Activated T-cell treated with anti-CD3 and anti-CD28 coated beads for 4 hours (primary cell): ENCODE results near the gene DAPL1.

Experiments used
- DNase-seq: peaks from one replicate; pipeline ENCODE4 v3.0.0-alpha.2; 2020

Gene DAPL1

GRCh38 chr2:158778243-158778642 is 16.9 kb upstream of the DAPL1 start:
- DNase-seq, result no peak

DNA sequence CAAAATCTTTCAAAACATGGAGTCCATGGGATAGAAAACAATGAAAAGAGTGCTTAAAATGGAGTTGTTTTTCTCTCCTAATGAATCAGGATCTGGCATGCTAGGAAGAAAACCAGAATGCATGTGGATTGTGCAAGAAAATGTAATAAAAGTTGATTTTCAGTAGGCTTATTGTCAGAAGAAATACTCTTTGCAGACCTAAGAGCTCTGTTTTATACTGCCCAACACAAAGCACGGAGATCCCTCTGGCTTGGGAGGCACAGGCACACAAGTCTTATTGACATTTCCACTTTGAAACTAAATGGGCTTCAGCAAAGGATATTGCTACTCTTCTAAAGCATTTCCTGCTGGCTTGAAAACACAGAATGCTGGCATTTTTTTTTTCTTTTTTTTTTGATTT is 15.5 kb upstream of the DAPL1 start:
- no peak for DNase-seq

GRCh38 chr2:158781353-158781961 is 13.7 kb upstream of the DAPL1 start:
- DNase-seq, result no peak

DNA sequence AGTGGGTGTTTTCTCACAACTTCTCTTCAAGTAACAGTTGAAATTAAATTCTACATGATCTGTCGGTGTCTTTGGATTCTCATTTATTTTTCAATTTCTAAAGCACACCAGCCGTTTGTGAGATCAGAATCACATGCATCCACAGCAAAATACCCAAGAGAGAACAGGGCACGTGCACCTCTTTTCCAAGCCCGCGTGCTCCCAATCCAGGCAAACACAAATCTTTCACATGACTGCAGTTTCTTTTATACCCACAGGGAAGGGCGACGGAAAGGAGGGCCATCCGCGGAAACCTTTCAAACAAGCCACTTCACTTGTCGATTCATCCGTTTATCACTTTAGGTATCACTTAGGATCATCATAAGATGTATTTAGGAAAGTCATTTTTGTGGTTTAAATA is 13.0 kb upstream of the DAPL1 start:
- DNase-seq, result no peak

DNA sequence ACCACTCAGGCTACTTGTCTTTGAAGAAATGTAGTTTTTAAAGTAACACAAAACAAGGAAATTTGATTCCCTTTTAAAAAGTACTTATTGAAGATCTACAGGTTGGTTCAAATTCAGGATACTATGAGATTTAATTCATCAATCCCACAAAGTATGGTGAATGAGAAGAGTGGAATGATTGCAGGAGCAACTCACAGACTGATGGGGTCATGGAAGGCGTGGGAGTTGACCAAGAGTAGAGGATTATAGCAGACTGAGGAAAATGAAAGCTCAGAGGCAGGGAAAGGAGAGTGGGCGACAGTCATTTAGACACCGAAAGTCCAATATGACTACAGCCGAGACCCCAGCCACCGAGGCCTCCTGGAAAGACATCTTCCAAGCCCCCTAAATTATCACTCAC is 12.5 kb upstream of the DAPL1 start:
- no peak for DNase-seq

DNA sequence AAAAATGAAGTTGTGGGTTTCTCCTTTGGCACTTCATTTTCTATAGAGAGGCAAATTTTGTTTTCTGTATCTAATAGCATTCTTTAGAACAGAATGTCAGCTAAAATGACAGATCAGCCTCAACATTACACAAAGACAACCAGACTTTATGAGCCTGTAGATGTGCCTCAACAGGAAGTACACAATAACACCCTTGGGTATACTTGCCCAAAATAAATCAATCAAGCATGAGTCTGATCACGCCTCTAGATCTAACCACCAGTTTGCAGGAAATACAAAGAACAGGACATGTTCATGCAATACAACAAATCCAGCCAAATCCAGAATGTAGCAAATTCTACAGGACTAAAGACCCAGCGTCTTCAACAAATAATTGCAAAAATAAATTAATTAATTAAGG is 11.2 kb upstream of the DAPL1 start:
- no peak for DNase-seq

- no peak for DNase-seq
Observed at GRCh38 chr2:158786897-158787296, 8.2 kb upstream of the DAPL1 start.

DNA sequence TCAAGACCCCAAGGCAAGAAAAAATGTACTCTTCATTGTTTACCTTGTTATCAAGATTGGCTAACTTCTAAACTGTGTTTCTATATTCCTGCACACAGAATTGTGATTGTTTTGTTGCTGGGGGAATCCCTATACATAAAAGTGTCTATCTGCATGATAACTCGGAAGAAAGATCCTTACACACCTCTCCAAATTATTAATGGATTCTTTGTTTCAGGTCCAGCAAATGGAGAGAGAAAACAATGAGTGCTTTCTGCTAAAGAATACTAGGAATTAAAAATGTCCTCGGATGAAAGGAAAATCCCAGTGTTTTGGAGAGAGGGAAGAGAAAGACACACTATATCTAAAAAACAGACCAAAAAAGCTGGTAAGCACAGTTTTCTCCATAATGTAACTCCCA is 6.2 kb upstream of the DAPL1 start:
- DNase-seq, result no peak

DNA sequence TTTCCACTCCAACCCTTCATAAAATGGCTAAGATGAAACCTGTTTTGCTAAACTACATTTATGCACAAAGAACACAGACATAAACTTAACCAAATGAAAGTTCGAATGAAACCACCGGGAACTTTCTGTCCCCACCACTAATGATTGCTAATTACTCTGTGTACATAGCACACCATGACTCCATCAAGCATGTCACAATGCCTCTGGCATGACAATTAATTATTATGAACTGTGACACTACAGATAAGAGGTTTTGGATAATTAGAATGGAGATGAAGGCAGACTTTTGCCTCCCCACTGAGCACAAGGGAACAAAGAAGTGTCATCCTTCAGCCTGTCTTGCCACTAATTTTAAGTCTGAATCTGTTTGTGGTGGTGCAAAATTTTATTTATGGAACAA is 1.5 kb downstream of the DAPL1 start:
- no peak for DNase-seq

GRCh38 chr2:158797963-158798700 is 3.0 kb downstream of the DAPL1 start:
- no peak for DNase-seq

DNA sequence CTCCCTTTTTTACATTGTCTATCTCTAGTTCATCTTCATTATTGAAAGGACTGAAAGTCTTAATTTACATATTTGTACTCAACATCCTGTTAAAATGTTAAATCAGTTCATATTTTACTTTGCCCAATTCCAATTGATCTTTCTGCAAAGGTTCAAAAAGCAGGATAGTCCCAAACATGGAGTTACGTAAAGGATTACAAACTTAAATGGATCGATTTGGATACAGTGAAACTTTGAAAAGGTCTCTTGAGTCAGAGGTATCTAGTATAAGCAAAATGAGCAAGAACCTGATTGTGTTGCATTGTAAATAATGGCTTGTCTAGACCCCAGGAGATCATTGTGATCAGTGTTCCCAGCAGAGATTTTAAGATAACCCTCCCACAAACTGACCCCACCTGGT is 4.1 kb downstream of the DAPL1 start:
- DNase-seq, result no peak

DNA sequence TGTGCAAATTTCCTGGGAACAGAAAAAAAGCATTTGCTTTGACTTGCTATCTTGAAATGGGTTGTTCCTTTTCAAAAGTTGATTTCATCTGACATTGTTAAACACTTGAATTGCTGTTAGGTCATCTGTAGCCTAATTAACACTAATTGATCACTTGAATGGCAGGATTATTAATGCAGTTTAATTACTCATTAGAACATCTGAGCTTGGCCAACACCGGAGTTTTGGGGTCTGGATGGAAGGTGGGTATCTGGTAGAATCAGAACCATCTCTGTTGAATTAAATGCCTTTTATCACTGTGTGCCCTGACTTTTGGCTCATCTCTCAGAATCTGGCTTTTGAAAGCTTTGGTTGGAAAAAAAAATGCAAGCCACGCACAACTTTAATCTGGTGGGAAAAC is 8.4 kb downstream of the DAPL1 start:
- no peak for DNase-seq

GRCh38 chr2:158805255-158805654 is 10.1 kb downstream of the DAPL1 start:
- no peak for DNase-seq

GRCh38 chr2:158805936-158806335 is 10.8 kb downstream of the DAPL1 start:
- DNase-seq, result no peak

DNA sequence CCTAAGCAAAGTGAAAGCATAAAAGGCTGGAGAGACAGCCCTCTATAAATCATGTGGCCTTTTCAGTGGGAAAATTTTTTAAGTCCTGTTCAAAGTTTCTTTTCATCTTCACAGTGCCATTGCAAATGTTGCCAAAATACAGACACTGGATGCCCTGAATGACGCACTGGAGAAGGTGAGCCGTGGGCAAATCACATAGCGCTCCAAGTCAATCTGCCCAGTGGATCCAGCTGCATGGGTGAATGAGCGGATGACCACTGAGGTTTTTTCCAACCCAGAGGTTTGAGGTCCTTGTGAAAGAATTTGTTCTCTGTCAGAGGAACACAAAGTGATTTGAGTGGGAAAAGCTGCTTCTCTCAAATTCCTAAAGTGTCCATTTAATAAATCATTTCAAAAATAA is 11.8 kb downstream of the DAPL1 start:
- DNase-seq, result no peak

GRCh38 chr2:158808426-158808825 is 13.3 kb downstream of the DAPL1 start:
- no peak for DNase-seq

DNA sequence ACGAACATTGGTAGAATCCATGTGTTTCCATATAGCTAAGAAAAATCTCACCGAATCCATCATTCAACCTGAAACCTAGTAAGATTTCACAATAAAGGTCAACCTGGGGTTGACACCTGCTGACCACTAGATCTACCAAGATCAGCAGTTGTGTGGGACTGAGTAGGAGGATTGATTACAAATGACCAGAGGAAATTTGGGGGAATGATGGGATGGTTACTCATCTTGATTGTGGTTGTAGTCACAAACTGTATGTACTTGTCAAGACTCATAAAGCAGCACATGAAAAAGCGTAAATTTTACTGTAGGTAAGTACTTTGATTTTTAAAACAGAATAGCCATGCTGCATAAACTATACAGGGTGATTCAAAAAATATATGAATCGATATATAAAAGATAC is 14.7 kb downstream of the DAPL1 start:
- no peak for DNase-seq

DNA sequence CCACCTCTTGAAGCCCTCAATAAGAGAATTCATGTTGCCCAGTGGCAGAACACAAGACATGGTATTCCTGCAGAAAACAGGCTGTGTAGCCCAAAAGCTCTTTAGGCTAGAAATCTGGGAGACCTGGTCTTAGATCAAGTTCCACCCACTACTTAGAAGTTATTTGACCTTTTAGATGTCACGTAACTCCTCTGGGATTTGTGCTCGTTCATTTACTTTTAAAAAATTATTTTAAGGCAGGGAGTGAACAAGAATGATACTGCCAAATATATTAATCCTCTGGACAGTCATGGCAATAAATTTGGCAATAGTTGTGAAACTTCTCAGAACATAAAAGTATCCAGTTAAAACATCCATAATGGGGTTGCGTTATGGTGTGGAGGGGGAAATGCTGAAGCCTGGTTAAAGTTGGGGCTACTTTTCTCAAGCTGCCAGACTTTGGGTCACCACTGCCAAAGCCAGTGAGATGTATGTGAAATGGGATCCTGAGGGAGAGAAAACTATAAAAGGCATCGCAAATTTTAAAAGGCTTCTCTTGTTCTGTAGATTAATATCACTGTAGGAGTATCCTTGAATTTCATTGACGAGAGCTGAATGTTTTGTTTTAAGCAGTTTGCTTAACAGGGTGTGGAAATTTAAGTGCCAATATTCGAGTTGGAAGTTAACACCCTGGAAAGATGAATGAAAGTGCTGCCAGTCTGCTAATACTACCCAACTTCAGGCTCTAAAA is 15.8 kb downstream of the DAPL1 start:
- no peak for DNase-seq

- DNase-seq, result no peak
Observed at GRCh38 chr2:158815166-158815565, 20.0 kb downstream of the DAPL1 start.

GRCh38 chr2:158815658-158816057 is 20.5 kb downstream of the DAPL1 start:
- DNase-seq, result no peak

DNA sequence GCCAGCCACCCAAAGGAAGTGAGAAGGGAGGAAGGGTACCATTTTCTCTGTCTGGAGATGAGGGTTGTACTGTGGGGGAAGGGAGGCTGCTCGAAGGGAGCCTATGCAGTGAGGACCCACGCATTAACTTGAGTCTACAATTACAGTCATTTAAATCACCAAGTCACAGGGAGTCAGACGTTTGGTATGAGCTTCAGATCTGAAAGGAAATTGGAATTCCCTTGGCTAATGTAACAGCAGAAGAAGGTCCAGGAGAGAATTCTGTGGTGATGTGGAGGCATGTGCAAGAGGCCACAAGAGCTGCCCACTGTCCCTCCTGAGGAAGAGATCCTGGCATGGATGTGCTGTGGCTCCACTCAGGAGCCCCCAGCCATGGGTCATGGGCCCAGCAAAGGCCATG is 22.5 kb downstream of the DAPL1 start:
- DNase-seq, result no peak

GRCh38 chr2:158818511-158818910 is 23.4 kb downstream of the DAPL1 start:
- DNase-seq, result no peak

GRCh38 chr2:158822193-158822592 is 27.1 kb downstream of the DAPL1 start:
- no peak for DNase-seq

GRCh38 chr2:158823486-158824237 is 28.5 kb downstream of the DAPL1 start:
- DNase-seq, result no peak
